ACHN (cell line): ENCODE data around the gene ULK3.

Source experiments
- DNase-seq: peaks from one replicate; pipeline ENCODE4 v3.0.0-alpha.2; 2015
- in situ Hi-C: cut with HindIII; loops from 2 replicates; pipeline ENCODE4 v1.10.0; 2017; ENCODE audit warnings: low sequenced_read_pairs, low pct_ligation_motif_present, low pct_unique_long_range_greater_than_20kb

ULK3 gene

GRCh38 chr15:74844319-74845207 lies 1.6 kb upstream of the ULK3 start:
- DNase-seq, result no peak
- in situ Hi-C loops, result no loop called here

- no peak for DNase-seq
- in situ Hi-C loops, result no loop called here
These were observed 939 bp upstream of the ULK3 start for GRCh38 chr15:74843891-74844299.

- in situ Hi-C loops, result no loop called here
- DNase-seq, result no peak
These were observed 481 bp upstream of the ULK3 start for GRCh38 chr15:74843445-74843828.

GRCh38 chr15:74841891-74842373 lies 1.0 kb downstream of the ULK3 start:
- in situ Hi-C loops, result no loop called here
- no peak for DNase-seq

- in situ Hi-C loops, result no loop called here
- DNase-seq, result no peak
These were observed 1.8 kb downstream of the ULK3 start for GRCh38 chr15:74840851-74841775.

- DNase-seq, result no peak
- in situ Hi-C loops, result no loop called here
These were observed 3.2 kb downstream of the ULK3 start for GRCh38 chr15:74839526-74840395.

- in situ Hi-C loops, result no loop called here
- DNase-seq, result no peak
These were observed 4.0 kb downstream of the ULK3 start for GRCh38 chr15:74838746-74839525.

GRCh38 chr15:74838137-74838516 lies 4.8 kb downstream of the ULK3 start:
- in situ Hi-C loops, result no loop called here
- no peak for DNase-seq

- in situ Hi-C loops, result no loop called here
These were observed 5.3 kb downstream of the ULK3 start for GRCh38 chr15:74837482-74838136.

GRCh38 chr15:74836846-74837245 lies 6.1 kb downstream of the ULK3 start:
- in situ Hi-C loops, result no loop called here
- DNase-seq, result no peak

More at GRCh38 chr15:74837482-74838136, 5.3 kb downstream of the ULK3 start:
- no peak for DNase-seq

GRCh38 chr15:74835312-74835823 lies 7.6 kb downstream of the ULK3 start:
- in situ Hi-C loops, result no loop called here
- DNase-seq, result peak; percentile 67

GRCh38 chr15:74833376-74834107 lies 9.4 kb downstream of the ULK3 start:
- no peak for DNase-seq
- in situ Hi-C loops, result no loop called here

GRCh38 chr15:74832826-74833225 lies 10.1 kb downstream of the ULK3 start:
- no peak for DNase-seq
- in situ Hi-C loops, result no loop called here

- no peak for DNase-seq
- in situ Hi-C loops, result no loop called here
These were observed 11.0 kb downstream of the ULK3 start for GRCh38 chr15:74831813-74832495.

- no peak for DNase-seq
- in situ Hi-C loops, result no loop called here
These were observed 12.1 kb downstream of the ULK3 start for GRCh38 chr15:74830868-74831267.

GRCh38 chr15:74829991-74830390 lies 13.0 kb downstream of the ULK3 start:
- DNase-seq, result no peak
- in situ Hi-C loops, result no loop called here
